GM10266 (cell line): ENCODE measurements around the gene CEP152.
"Not testable (repeated sequence)": the region's sequence is repeated elsewhere in the genome, so short reads cannot be mapped to it uniquely, and the experiment has no call there.

Experiments
- DNase-seq: peaks from one replicate; pipeline ENCODE4 v3.0.0; 2012; ENCODE audit errors: extremely low spot score
- CTCF ChIP-seq: IDR thresholded peaks from 2 replicates; pipeline ENCODE4 v1.5.1; 2012; ENCODE audit warnings: mild to moderate bottlenecking, low read depth; ENCODE audit not compliant: control insufficient read depth, insufficient read depth; ENCODE audit errors: missing control alignments

The CEP152 gene

GRCh38 chr15:48810414-48811324 is at the start of gene CEP152:
CEP152 (minus strand) TSS chr15:48811069; CDS start chr15:48805649, 5,420 bp downstream.
- DNase-seq = peak; percentile 86
- TF ChIP-seq CTCF = no peak

GRCh38 chr15:48859426-48859825 is 48.6 kb upstream of the CEP152 start:
- no peak for TF ChIP-seq CTCF

GRCh38 chr15:48858401-48858800 is 47.5 kb upstream of the CEP152 start:
- TF ChIP-seq CTCF = no peak
- no peak for DNase-seq

More at GRCh38 chr15:48859426-48859825, 48.6 kb upstream of the CEP152 start:
- no peak for DNase-seq

- no peak for TF ChIP-seq CTCF
- DNase-seq = no peak
These were observed 46.1 kb upstream of the CEP152 start for GRCh38 chr15:48856942-48857341.

- peak; percentile 23 for TF ChIP-seq CTCF
- DNase-seq = no peak
These were observed 44.9 kb upstream of the CEP152 start for GRCh38 chr15:48855501-48856440.

GRCh38 chr15:48854434-48854833 is 43.6 kb upstream of the CEP152 start:
- not testable (repeated sequence) for DNase-seq

- TF ChIP-seq CTCF = no peak
- no peak for DNase-seq
These were observed 41.1 kb upstream of the CEP152 start for GRCh38 chr15:48851956-48852355.
